HG03442 (cell line): ENCODE measurements around the gene CD7.
"Not testable (repeated sequence)": the region's sequence is repeated elsewhere in the genome, so short reads cannot be mapped to it uniquely, and the experiment has no call there.

ENCODE experiments used
- ATAC-seq: cut with Tn5 transposase; IDR thresholded peaks from one replicate; pipeline ENCODE4 v1.9.1; 2021; ENCODE audit warnings: mild to moderate bottlenecking, moderate library complexity; ENCODE audit not compliant: unreplicated experiment

The CD7 gene

DNA sequence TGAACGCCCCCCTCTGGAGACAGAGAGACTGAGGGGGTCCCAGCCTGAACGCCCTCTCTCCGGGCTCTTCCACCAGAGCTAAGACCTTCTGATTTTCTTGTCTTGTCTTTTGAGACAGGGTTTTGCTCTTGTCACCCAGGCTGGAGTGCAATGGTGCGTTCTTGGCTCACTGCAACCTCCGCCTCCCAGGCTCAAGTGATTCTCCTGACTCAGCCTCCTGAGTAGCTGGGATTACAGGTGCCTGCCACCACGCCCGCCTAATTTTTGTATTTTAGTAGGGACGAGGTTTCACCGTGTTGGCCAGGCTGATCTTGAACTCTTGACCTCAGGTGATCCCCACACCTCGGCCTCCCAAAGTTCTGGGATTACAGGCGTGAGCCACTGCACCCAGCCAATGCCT lies 30.6 kb upstream of the CD7 start:
- ATAC-seq, result not testable (repeated sequence)

DNA sequence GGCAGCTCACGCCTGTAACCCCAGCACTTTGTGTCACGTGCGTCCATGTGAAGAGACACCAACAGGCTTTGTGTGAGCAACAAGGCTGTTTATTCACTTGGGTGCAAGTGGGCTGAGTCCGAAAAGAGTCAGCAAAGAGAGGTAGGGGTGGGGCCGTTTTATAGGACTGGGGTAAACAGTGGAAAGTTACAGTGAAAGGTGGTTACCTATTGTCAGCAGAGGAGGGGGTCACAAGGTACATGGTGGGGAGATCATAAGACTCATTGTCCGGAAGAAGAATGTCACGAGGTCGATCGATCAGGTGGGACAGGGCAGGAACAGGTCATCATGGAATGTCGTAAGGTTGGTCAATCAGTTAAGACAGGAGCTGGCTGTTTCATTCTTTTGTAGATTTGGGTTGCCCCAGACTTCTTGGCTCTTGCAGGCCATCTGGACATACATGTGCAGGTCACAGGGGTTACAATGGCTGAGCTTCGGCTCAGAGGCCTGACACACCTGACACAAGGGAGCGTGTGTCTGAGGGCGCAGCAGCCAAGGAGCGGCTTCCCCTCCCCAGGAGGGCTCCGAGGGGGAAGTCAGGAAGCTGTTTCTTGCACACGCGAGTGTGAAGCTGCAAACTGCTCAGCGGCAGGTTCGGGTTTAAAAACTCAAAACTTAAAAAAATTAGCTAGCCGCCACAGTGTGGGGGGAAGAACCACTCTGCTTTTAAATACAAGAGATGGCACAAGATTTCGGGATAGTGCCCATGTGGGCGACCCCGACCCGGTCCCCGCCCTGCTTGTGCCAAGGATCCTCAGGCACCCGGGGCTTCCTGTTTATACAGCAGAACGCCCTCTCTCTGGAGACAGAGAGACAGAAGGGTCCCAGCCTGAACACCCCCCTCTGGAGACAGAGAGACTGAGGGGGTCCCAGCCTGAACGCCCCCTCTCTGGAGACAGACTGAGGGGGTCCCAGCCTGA lies 29.2 kb upstream of the CD7 start:
- no peak for ATAC-seq

- no peak for ATAC-seq
These were observed 28.0 kb upstream of the CD7 start for GRCh38 chr17:82345151-82345976.

- no peak for ATAC-seq
These were observed 26.9 kb upstream of the CD7 start for GRCh38 chr17:82344175-82344907.

GRCh38 chr17:82343560-82343959 lies 26.2 kb upstream of the CD7 start:
- ATAC-seq, result no peak

- ATAC-seq, result no peak
These were observed 25.1 kb upstream of the CD7 start for GRCh38 chr17:82342361-82343079.

DNA sequence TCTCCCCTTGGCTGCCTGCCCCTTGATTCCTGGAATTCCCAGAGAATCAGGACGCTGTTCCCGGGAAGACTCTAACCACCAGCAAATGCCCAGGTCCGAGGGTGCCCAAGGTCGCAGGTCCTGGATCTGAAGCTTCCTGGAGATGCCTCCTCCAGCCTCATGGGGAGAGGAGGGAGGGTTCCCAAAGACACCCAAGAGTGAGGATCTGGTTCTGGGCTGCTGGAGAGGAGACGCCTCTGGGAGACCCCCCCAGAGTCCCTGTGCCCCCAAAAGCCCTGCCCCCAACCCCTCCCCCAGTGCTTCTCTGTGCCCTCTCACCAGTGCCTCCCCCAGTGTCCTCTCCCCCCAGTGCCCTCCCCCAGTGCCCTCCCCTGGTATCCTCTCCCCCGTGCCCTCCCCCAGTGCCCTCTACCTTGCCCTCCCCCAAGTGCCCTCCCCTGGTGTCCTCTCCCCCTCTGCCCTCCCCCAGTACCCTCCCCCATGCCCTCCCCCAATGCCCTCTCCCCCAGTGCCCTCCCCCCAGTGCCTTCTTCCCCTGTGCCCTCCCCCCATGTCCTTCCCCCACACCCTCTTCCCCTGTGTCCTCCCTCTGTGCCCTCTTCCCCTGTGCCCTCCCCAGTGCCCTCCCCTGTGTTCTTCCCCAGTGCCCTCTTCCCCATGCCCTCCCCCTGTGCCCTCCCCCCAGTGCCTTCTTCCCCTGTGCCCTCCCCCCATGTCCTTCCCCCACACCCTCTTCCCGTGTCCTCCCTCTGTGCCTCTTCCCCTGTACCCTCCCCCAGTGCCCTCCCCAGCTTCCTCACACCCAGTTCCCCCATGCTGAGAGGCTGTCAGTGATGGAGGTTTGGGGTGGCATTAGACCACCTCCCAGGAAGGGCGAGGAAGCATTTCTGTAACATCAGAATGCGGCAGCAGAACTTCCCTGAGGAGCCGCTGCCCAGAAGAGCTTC lies 22.5 kb upstream of the CD7 start:
- no peak for ATAC-seq

GRCh38 chr17:82338858-82339633 lies 21.6 kb upstream of the CD7 start:
- ATAC-seq, result no peak

DNA sequence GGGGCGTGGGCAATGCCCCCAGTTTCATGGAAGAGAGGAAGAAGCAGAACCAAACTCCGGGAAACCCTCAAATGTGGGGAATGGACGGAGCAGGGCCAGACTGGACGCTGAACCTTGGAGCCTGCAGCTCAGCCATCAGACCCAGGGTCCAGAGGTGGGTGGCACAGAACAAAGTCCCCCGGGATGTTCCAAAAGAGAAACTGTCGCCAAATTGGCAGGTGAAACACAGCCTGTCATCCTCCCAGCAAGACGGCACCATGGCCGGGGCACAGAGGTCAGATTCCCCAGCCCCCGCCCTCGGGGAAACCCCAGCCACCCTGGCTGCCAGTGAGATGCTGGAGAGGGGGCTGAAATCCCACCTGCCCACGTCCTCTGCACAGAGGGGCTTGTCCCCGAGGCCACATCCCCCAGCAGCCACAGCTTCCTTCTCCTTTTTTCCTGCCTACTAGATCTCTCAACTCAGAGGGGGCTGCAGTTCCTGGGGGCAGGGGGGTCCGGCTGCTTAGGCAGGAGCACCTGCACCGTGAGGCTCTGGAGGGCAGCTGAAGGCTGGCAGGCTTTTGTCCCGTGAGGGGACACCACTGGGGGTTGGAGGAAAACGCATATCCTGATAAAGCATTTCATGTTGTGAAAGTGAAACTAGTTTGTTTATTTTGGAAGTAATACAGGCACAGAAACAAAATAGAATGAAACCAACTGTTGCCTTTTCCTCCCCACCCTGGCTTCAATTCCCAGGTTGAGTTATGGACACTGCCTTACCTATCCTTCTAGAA lies 17.4 kb upstream of the CD7 start:
- no peak for ATAC-seq

DNA sequence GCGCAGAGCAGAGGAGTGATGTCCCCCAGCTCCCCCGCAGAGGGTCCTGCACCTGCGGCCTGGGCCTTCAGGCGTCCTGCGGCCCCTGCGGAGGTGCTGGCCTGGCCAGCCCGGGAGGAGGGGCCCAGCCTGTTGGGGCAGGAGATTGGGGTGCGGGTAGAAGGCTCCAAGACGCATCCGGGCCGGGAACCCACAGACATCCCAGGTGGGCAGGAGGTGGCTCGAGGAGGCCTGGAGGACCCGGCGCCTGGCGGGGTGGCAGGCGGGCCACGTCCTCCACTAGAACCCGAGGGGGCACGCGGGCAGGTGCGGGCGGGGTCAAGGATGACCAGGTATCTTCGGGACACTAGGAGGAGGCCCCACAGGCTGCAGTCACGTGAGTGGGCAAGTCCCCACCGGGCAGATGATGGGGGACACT lies 16.8 kb upstream of the CD7 start:
- no peak for ATAC-seq

DNA sequence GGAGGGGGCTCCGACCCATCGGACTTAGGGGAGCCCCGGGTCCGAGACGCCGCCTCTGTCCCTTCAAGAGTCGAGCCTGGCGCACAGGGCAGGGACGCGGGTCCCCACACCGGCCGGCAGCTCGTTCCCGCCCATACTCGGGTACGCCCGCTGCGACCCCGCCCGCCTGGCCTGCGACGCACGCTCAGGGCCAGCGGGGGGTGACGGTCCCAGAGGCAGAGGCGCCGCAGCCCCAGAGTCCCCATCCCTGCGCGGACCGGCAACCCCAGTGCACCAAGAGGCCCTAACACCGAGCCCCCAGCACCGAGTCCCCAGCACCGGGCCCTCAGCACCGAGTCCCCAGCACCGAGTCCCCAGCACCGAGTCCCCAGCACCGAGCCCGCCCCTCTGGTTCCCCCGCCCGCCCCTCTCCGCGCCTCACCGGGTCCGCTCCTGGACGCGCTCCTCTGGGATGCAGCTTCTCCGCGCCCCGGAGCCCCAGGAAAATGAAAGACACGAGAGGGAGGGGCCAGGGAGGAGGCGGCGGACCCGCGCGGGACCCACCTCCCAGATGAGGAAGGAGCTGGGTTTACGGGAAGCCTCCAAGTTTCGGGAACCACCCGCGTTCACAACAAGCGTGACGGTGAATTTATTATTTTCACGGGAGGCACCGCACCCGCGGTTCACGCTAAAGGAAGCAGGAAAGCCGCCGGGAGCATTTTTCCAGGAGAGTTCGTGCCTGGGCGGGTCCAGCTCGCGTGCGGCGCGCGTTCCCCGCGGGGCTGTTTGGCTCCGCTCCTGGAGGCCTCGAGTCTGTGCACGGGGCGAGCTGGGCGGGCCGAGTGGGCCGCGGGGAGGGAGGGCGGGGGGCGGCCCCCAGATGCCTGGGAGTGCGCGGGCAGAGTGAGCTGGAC lies 16.1 kb upstream of the CD7 start, which contains the start of gene SECTM1:
Gene SECTM1 (minus strand): TSS at position 488 of the 893 bp plus-strand sequence. CDS start 6,526 bp downstream, outside the sequence.
- no peak for ATAC-seq

DNA sequence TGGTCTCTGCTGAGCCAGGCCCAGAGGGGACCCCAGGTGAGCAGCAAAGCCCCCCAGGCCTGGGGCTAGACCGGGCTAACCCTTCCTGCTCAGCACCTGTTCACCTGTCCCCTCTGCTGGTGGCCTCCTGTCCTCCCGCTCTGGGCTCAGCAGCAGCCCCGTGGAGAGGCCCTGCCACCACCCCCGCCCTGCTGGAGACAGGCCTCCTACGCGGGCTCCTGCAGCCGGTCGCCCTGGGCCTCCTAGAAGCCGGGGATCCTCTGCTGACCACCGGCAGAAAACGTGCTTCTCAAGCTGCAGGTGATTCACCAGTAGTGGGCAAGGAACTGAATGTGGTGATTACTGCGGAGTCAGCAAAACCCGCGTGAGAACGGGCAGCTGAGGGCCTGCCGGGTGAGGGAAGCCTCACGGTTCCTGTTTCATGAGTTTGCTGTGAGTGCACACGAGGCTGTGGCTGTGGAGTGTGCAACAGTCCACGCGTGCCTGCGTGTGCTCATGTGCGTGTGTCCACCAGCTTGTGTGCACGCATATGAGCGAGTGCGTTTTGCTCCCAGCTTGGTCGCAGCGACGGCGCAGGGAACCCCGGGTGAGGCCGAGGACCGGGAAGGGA lies 15.4 kb upstream of the CD7 start:
- ATAC-seq, result no peak

DNA sequence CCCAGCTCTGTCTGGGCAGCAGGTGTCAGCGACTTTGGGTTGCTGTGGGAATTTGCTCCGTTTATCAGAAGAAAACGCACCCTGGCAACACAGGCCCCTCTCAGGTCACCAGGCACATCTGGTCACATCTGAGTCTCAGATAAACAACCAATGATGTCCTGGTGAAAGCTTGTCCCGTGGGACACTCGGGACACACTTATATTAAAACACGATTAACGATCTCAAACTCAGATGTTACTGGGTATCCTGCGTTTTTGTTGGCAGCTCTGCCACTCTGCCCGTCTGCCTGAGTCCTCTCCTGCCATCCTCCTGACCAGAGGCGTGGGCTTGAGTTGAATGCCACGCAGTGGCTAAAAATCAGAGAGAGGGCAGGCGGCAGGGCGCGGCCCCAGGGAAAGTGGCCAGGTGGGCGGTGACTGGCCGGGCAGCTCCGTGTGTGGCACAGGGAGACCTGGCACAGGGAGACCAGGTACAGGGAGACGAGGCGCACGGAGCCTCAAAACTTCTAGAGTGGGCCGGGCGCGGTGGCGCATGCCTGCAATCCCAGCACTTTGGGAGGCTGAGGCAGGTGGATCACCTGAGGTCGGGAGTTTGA lies 14.0 kb upstream of the CD7 start:
- no peak for ATAC-seq

- no peak for ATAC-seq
These were observed 13.2 kb upstream of the CD7 start for GRCh38 chr17:82330322-82331239.
